HepG2 (cell line): ENCODE measurements around the gene STPG4. TPM values are rescaled to one million over a fixed set of nuclear protein-coding genes. Genes with fewer than 3 reads are reported as not detected.
A peak's percentile ranks its signal among the peaks of the same experiment; 100 is the strongest.

ENCODE experiments used
- ARNTL ChIP-seq: sonication (generic); formaldehyde crosslinking; IDR thresholded peaks from 2 replicates; pipeline ENCODE4 v1.4.0; 2020; ENCODE audit warnings: mild to moderate bottlenecking, missing genetic modification reagents
- BORCS8-MEF2B ChIP-seq: sonication (generic); formaldehyde crosslinking; IDR thresholded peaks from 2 replicates; pipeline ENCODE4 v1.8.0; 2022; ENCODE audit warnings: mild to moderate bottlenecking, missing genetic modification reagents
- CEBPG ChIP-seq: IDR thresholded peaks from 2 replicates; pipeline ENCODE4 v1.6.1; 2016
- CENPT ChIP-seq: sonication (generic); formaldehyde crosslinking; IDR thresholded peaks from 2 replicates; pipeline ENCODE4 v1.8.0; 2022; ENCODE audit warnings: low read depth, mild to moderate bottlenecking, moderate library complexity, missing genetic modification reagents
- E2F1 ChIP-seq: sonication (generic); formaldehyde crosslinking; IDR thresholded peaks from 2 replicates; pipeline ENCODE4 v1.5.0; 2020; ENCODE audit warnings: missing genetic modification reagents
- ERF ChIP-seq: IDR thresholded peaks from 2 replicates; pipeline ENCODE4 v1.6.1; 2018; ENCODE audit warnings: missing biosample characterization, missing genetic modification reagents
- ESRRA ChIP-seq: sonication (generic); formaldehyde crosslinking; IDR thresholded peaks from 2 replicates; pipeline ENCODE4 v1.5.1; 2020; ENCODE audit warnings: mild to moderate bottlenecking, low read depth, missing genetic modification reagents
- FIP1L1 ChIP-seq: fragments of 200-400 bp; formaldehyde crosslinking; IDR thresholded peaks from 2 replicates; pipeline ENCODE4 v1.6.1; 2018; ENCODE audit warnings: low read depth, mild to moderate bottlenecking, low read length, moderate library complexity, borderline replicate concordance; ENCODE audit not compliant: insufficient read depth
- HMGXB3 ChIP-seq: sonication (generic); formaldehyde crosslinking; IDR thresholded peaks from 2 replicates; pipeline ENCODE4 v1.4.0; 2020; ENCODE audit warnings: missing genetic modification reagents, borderline replicate concordance
- KAT7 ChIP-seq: IDR thresholded peaks from 2 replicates; pipeline ENCODE4 v1.6.1; 2018; ENCODE audit warnings: borderline replicate concordance, missing compliant biosample characterization
- NFE2L2 ChIP-seq: fragments of 150-350 bp; IDR thresholded peaks from 2 replicates; pipeline ENCODE4 v1.6.1; 2014; ENCODE audit warnings: low read length
- PHF8 ChIP-seq: sonication (generic); formaldehyde crosslinking; IDR thresholded peaks from 2 replicates; pipeline ENCODE4 v1.5.0; 2020; ENCODE audit warnings: missing genetic modification reagents
- SMYD3 ChIP-seq: sonication (generic); formaldehyde crosslinking; IDR thresholded peaks from 2 replicates; pipeline ENCODE4 v1.8.1; 2023; ENCODE audit warnings: mild to moderate bottlenecking, missing genetic modification reagents
- SP1 ChIP-seq, 2 experiments: fragments of 450-650 bp in 1 of 2; sonication (generic) in 1 of 2; formaldehyde crosslinking in 1 of 2; IDR thresholded peaks; 2 replicates each; pipeline versions ENCODE4 v1.4.0 to v1.6.1; 2016 to 2020; ENCODE audit warnings: missing genetic modification reagents in 1 of 2
- SYNCRIP ChIP-seq: fragments of 200-400 bp; formaldehyde crosslinking; IDR thresholded peaks from 2 replicates; pipeline ENCODE4 v1.6.1; 2018; ENCODE audit warnings: mild to moderate bottlenecking, low read depth, low read length; ENCODE audit not compliant: insufficient read depth
- ZBTB38 ChIP-seq: sonication (generic); formaldehyde crosslinking; IDR thresholded peaks from 2 replicates; pipeline ENCODE4 v1.5.1; 2020; ENCODE audit warnings: mild to moderate bottlenecking, missing genetic modification reagents
- ZNF501 ChIP-seq: sonication (generic); formaldehyde crosslinking; IDR thresholded peaks from 2 replicates; pipeline ENCODE4 v1.5.1; 2020; ENCODE audit warnings: mild to moderate bottlenecking, moderate library complexity, missing genetic modification reagents
- ZNF550 ChIP-seq: sonication (generic); formaldehyde crosslinking; IDR thresholded peaks from 2 replicates; pipeline ENCODE4 v1.4.0; 2020; ENCODE audit warnings: mild to moderate bottlenecking, missing genetic modification reagents, borderline replicate concordance
- ZNF589 ChIP-seq: sonication (generic); formaldehyde crosslinking; conservative IDR thresholded peaks from 2 replicates; pipeline ENCODE4 v1.8.0; 2022; ENCODE audit warnings: mild to moderate bottlenecking, moderate library complexity, missing genetic modification reagents
- ZNF629 ChIP-seq: sonication (generic); formaldehyde crosslinking; conservative IDR thresholded peaks from 2 replicates; pipeline ENCODE4 v1.5.0; 2020; ENCODE audit warnings: missing genetic modification reagents
- ZNF891 ChIP-seq: sonication (generic); formaldehyde crosslinking; IDR thresholded peaks from 2 replicates; pipeline ENCODE4 v1.5.0; 2020; ENCODE audit warnings: mild to moderate bottlenecking, missing genetic modification reagents
- ZXDC ChIP-seq: sonication (generic); formaldehyde crosslinking; IDR thresholded peaks from 2 replicates; pipeline ENCODE4 v1.5.0; 2020; ENCODE audit warnings: mild to moderate bottlenecking, missing genetic modification reagents
- polyA plus RNA-seq, 8 experiments: library from polyadenylated mRNA; depleted of rRNA in 3 of 8; stranded (reverse) in 7 of 8; unstranded in 1 of 8; fragments of >200 nt; fragmentation: Illumina TruSeq in 4 of 8; extraction: Trizol in 4 of 8; gene quantifications; 2 replicates each; pipeline versions ENCODE4 v1.2.1 to v1.2.3, GENCODE V29; 2011 to 2016; ENCODE audit warnings: low read depth in 4 of 8, missing spikeins in 1 of 8, mixed read lengths in 1 of 8; ENCODE audit not compliant: insufficient read depth in 1 of 8
- total RNA-seq, 5 experiments: library from RNA; depleted of rRNA; stranded (reverse); fragments of >200 nt; fragmentation: Illumina TruSeq; extraction: Trizol; gene quantifications; 2 replicates each; pipeline ENCODE4 v1.2.3, GENCODE V29; 2016; ENCODE audit warnings: low read depth in 1 of 5

Gene STPG4
- total and polyA plus RNA-seq, 2 of the 13 experiments (the other 11 are each of a cell fraction or from before 2014, with no cell fraction given), result 0.11 to 0.15 TPM

GRCh38 chr2:47077442-47078117 is 77.5 kb downstream of the STPG4 start (continued):
- TF ChIP-seq HMGXB3 (CRISPR knock-in tag), result no peak
- no peak for TF ChIP-seq ERF (CRISPR knock-in tag)
- no peak for TF ChIP-seq E2F1 (CRISPR knock-in tag)
- peak; percentile 3; the same call in 1 of the 2 replicates for TF ChIP-seq ESRRA (CRISPR knock-in tag)
- no peak for TF ChIP-seq CENPT (CRISPR knock-in tag)
- TF ChIP-seq FIP1L1, result 0 out of 2 replicates have a peak, but pooled peaks have one; percentile 55
- peak; percentile 48; the same call in 1 of the 2 replicates for TF ChIP-seq CEBPG (CRISPR knock-in tag)
- peak; percentile 77 for TF ChIP-seq ZNF629
- peak; percentile 35; the same call in 1 of the 2 replicates for TF ChIP-seq BORCS8-MEF2B (CRISPR knock-in tag)
- peak; percentile 74 for TF ChIP-seq ZBTB38 (CRISPR knock-in tag)
- no peak for TF ChIP-seq ZNF589
- peak; percentile 20; the same call in 1 of the 2 replicates for TF ChIP-seq ZXDC (CRISPR knock-in tag)
- TF ChIP-seq ZNF550, result no peak
- TF ChIP-seq ZNF501 (CRISPR knock-in tag), result no peak
- no peak for TF ChIP-seq SYNCRIP
- no peak for TF ChIP-seq NFE2L2
- peak; percentile 24; the same call in 1 of the 2 replicates for TF ChIP-seq KAT7 (CRISPR knock-in tag)
- no peak for TF ChIP-seq ARNTL (CRISPR knock-in tag)
- no peak for TF ChIP-seq ZNF891 (CRISPR knock-in tag)
- 0 out of 2 replicates have a peak, but pooled peaks have one; percentile 20 for TF ChIP-seq SMYD3 (CRISPR knock-in tag)
- TF ChIP-seq PHF8 (CRISPR knock-in tag), result 0 out of 2 replicates have a peak, but pooled peaks have one; percentile 12
- no peak for TF ChIP-seq SP1 (IDR thresholded peaks at IDR 0.05)
- TF ChIP-seq SP1 (CRISPR knock-in tag; IDR thresholded peaks at IDR 0.05), result no peak
